HG03460 (cell line): Measurements from ENCODE around the gene BHLHE23.

Experiments used
- ATAC-seq: cut with Tn5 transposase; IDR thresholded peaks from one replicate; pipeline ENCODE4 v1.9.1; 2021; ENCODE audit not compliant: unreplicated experiment

The BHLHE23 gene

GRCh38 chr20:63026582-63027165, 19.9 kb upstream of the BHLHE23 start:
- no peak for ATAC-seq

DNA sequence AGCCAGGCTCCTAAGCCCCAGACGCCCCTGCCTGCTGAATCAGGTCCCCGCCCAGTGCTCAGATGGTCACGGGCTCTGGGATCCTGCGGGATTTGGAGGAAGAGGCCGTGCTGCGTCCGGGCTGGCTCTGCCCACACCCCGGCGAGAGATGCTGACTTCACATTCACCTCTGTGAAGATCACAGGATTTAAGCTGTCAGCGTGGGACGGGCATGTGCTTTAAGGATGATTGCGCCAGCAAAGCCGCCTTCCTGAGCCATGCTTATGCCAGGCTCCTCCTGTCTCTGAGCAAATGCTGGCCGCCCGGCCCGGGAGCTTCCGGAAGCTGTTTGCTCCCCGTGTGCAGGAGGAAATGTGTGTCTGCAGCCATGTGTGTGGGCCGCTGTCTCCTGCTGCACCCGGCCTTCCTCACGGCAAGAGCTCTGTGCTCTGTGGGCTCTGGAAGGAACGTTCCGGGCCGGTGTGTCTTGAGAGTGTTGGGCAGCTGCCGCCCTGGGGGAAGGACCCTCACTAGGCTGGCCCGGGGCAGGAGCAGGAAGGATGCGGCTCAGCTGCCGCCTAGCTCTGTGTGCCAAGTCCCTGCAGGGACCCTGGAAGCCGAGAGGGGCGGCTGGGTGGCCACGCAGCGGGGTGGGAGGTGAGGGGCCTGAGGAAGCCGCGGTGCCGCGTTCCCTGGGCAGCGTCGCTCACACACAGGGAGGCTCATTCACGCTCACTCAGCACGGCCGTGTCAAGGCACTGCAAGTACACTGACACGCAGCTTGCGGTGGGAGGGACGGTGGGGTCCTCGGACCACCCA, 19.0 kb upstream of the BHLHE23 start:
- ATAC-seq = no peak

- no peak for ATAC-seq
Observed at GRCh38 chr20:63024573-63025392, 18.0 kb upstream of the BHLHE23 start.

DNA sequence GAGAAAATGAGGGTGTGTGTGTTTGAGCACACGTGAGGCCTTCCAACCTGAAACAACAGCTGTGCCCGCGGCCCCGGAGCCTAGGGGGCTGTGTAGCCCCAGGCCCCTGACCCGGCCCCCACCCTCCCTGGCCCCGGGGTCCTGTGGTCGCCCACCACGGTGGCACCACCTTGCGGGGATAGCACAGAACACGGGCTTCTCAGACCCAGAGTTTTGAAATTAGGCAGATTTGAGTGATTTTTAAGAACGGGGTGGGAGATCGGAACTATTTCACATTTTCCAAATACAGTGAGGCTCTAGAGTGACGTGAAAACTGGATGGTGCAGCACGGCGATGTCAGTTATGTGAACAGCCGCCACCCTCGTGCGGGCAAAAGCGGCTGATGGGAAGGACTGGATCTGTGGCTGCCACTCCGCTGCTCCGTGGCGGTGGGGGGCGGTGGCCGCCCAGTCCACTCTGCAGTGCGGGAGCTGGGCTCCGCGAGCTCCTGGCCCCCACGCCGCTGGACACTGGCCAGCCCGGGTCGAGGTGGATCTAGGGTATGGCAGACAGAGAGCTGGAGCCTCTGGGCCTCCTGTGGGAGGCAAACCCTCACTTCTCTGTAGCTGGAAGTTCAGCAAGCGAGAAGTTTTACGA, 17.3 kb upstream of the BHLHE23 start:
- ATAC-seq = no peak

DNA sequence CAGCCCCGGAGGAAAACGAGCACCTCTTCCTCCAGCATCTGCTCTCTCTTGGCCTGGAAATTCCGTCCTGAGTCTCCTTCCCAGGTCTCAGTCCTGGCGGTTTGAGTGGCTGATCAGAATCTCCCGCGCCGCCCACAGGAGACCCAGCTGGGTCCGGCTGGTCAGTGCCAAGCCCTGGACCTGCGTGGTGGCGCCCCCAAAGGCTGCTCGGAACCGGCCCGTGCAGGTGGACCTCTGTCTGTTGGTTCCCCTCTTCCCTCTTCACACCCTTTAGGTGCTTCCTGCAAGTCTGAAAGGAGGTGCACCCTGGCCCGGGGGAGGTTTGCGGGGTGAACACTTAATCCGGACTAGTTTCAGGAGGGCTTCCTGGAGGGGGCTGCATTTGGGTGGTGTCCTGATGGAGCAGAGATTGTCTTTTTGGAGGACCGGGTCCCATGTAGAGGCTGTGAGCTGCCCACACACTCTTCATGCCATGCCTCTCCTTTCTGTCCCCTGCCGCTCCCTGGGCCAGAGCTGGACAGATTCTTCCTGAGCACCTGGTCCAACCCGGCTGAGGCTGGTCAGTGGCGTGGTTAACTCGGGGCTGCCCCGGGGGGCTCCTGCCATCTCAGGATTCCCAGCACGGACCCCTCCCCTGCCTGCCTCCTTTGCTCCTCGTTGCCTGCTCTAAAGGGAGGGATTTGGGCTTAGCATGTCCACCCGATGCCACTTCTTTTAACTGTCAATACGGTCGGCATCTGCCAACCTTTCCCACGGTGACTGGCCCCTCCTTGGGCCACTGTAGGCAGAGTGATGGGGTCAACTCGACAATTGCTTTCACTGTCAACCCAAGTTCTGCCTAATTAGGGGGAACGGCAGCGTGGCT, 16.5 kb upstream of the BHLHE23 start:
- ATAC-seq = no peak

DNA sequence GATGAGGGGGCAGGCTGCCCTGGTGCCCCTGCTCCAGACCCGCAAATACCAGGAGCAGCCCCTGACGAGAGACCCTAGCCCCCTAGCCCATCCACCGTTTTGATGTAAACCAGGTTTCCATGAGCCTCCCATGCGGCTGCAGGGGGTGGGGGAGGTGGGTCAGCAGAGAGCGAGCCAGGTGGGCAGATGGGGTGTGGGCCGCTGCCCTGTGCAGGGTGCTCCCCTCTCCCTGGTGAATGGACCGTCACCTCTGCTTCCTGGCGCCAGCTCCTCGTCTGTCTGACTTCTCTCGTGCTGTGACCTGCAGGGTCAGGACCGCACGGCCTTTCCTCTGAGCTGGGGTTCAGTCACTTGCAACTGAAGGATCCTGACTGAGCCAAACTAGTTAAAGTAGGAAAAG, 15.7 kb upstream of the BHLHE23 start:
- no peak for ATAC-seq

- no peak for ATAC-seq
Observed at GRCh38 chr20:63021356-63022321, 14.9 kb upstream of the BHLHE23 start.

GRCh38 chr20:63020681-63021080, 13.9 kb upstream of the BHLHE23 start:
- no peak for ATAC-seq

GRCh38 chr20:63017826-63018411, 11.2 kb upstream of the BHLHE23 start:
- no peak for ATAC-seq

DNA sequence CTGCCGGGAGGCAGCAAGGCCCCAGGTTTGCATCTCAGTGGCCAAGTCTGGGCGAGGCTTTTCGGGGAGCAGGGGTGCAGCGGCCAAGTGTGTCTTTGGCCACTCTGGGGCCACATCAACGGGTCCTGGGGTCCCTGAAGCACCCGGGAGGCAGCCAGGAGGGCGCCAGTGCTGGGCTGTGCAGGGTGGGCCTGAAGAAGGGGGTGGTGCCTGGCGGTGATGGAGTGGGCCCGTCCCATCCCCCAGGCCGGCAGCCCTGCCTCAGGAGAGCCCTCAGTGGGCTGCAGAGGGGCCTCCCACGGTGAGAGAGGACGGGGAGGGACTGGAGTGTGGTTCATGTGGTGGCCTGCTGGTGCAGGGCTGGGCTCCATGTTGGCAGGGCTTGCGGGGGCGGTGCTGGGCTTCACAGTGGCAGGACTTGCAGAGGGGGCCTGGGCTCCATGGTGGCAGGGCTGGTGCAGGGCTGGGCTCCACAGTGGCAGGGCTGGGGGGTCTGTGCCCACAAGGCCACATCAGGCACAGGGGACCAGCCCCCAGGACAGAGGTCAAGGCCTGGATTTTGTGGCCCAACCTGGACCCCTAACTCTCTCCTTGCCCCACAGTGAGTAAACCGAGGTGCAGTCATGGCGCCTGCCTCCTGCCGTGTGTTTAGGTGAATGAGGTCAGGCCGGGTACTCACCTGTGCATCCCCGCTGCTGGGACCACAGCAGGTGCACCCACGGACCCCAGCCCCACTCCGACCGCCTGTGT, 10.5 kb upstream of the BHLHE23 start:
- no peak for ATAC-seq

DNA sequence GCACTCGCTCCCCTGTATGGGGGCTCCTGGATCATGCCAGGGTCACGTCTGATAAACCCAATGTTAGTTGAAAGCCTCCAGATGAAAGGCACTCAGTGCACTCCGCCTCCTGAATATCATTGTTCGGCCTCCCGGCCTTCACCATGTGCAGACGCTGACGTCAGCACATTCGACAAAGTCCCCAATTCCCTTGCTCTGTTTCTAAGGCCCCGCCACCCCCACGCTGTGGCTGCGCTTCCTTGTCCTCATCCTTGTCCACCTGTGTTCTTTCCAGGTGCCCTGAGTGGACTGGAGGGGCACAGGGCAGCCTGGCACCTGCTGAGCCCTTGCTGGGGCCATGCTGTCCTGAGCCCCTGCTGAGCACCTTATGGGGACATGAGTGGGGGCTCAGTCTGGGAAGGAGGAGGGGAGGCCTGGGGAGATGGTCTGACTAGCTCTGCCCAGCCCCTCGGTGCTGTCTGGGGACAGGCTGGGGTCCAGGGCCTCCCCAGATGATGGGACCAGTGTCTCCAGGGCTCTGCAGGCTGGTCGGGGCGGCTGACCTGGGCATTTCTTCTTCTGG, 9.8 kb upstream of the BHLHE23 start:
- no peak for ATAC-seq

GRCh38 chr20:63015662-63016361, 9.0 kb upstream of the BHLHE23 start:
- ATAC-seq = no peak

GRCh38 chr20:63015147-63015661, 8.4 kb upstream of the BHLHE23 start:
- no peak for ATAC-seq

DNA sequence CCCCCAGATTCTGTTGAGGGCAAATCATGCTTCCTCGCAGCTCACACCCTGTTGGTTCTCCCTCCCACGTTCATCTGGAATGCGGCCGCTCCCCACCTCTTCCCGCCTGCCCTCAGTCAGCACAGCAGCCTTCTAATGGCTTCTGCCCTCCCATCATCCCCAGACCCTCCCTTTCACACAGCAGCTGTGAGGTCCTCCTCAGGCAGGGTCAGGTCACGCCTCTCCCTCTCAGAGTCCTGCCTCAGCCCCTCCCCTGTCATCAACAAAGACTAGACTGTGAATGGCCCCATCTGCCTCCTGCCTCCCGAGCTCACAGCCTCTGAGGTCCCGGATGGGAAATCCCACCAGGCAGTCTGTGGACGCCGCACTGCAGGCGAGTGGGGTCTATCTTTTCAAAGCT, 7.9 kb upstream of the BHLHE23 start:
- ATAC-seq = no peak

GRCh38 chr20:63014287-63014686, 7.5 kb upstream of the BHLHE23 start:
- no peak for ATAC-seq

- no peak for ATAC-seq
Observed at GRCh38 chr20:63013207-63013606, 6.4 kb upstream of the BHLHE23 start.

DNA sequence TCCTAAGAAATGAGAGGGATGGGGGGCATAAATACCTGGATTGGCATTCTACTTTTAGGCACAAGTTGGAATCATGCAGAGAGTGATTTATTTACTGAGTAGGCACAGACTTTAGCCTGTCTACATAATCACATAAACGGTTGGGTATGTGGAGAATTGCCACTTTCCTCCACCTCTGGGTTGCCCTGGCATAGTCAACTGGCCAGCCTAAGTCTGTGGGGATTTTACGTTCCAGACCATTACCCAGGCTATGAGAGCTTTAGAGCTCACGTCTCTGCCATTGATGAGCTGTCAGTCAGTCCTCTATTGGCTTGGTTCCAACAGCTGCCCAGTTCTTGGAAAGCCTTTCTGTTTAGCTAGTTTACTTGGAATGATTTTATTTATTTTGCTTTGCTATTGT, 5.0 kb upstream of the BHLHE23 start:
- ATAC-seq = no peak
